Activated T-cell treated with anti-CD3 and anti-CD28 coated beads, Interleukin-2, amount 50 U/mL, for 72 hours (primary cell): ENCODE data around the gene ARHGAP9. TPM values are rescaled to one million over a fixed set of nuclear protein-coding genes. Genes with fewer than 3 reads are reported as not detected.
A peak's percentile ranks its signal among the peaks of the same experiment; 100 is the strongest.

Experiments
- ATAC-seq, 2 donors: fragments of 150-1000 bp; cut with Tn5 transposase; replicated peaks in 1 of 2; 2 replicates each; pipeline ENCODE4 v1.10.0; 2021; ENCODE audit warnings: moderate library complexity in 2 of 2, mild to moderate bottlenecking in 1 of 2
- DNase-seq, 2 donors: peaks; one replicate each; pipeline ENCODE4 v3.0.0; 2021 to 2022; ENCODE audit warnings: mixed read lengths in 1 of 2
- H3K27ac Mint-ChIP-seq: one replicate; pipeline ENCODE4 v1.8.0; 2022; ENCODE audit warnings: mild to moderate bottlenecking, moderate library complexity, mixed read lengths
- H3K27me3 Mint-ChIP-seq: one replicate; pipeline ENCODE4 v1.8.0; 2022; ENCODE audit warnings: low read depth, mixed read lengths
- H3K36me3 Mint-ChIP-seq, 2 donors: one replicate each; pipeline ENCODE4 v1.8.0; 2022; ENCODE audit warnings: mixed read lengths in 2 of 2, mild to moderate bottlenecking in 1 of 2; ENCODE audit not compliant: insufficient read depth in 2 of 2
- H3K4me1 Mint-ChIP-seq: one replicate; pipeline ENCODE4 v1.8.0; 2022; ENCODE audit warnings: low read depth, mixed read lengths
- H3K4me3 Mint-ChIP-seq, 2 donors: one replicate each; pipeline ENCODE4 v1.8.0; 2022; ENCODE audit warnings: mild to moderate bottlenecking in 2 of 2, mixed read lengths in 2 of 2, moderate library complexity in 2 of 2
- H3K9me3 Mint-ChIP-seq, 2 donors: one replicate each; pipeline ENCODE4 v1.8.0; 2022; ENCODE audit warnings: mixed read lengths in 2 of 2
- total RNA-seq, 2 donors: library from RNA; stranded (reverse); gene quantifications; one replicate each; pipeline ENCODE4 v1.2.3, GENCODE V29; 2022

The ARHGAP9 gene
- total RNA-seq, 2 donors from 2014 or later = 119 to 153 TPM

DNA sequence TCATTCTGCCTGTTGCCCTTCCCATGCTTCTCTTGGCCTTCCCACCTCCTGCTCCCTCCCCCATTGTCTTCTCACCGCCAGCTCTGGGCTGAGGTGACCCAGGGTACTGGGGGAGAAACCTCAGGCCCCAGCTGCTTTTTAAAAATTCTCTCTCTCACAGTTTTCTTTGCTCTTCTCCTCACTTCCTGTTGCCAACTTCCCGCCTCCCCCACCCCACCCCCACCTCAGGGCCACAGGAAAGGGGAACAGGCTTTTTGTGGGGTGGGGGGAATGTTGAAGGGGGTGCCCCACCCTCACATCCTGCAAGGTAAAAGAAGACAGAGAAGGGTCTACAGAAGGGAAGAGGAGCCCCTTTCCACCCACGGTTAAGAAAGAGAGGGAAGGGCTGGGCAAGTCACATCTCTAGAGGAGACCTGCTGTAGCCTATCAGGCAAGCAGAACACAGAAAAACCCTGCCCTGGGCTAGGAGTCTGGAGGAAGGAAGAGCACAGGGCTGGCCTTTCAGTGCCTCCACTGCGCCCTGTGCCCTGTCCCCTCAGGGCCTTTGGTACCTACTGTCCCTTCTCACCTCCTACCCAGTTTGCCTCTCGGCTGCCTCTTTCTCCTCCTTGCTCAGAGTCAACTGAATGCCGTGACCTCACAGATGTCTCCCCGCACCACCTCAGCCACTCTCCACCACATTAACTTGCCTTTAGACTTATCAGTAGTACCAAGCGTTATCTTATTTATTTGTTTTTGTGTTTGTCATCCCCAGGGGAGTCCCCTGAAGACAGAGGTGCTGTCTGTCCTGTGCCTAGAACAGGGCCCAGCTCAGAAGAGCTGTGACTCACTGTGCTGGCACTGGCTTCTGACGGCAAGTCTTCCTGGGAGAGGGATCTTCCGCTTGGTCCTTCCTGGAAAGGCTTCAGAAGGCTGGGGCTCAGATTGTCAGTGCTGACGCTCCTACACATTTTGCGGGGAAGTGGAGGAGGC is 1.7 kb downstream of the ARHGAP9 start:
- peak overlapping the region; percentile 95 for H3K27ac Mint-ChIP-seq
- DNase-seq (peak; percentile 56 to 57), ATAC-seq (peak; percentile 50 to 58)
- H3K27me3 Mint-ChIP-seq = no peaks in the 10 kb centered on the region
- H3K4me1 Mint-ChIP-seq = peaks cover 72% of the 10 kb centered on the region
- H3K4me3 Mint-ChIP-seq = peak overlapping the region; percentile 97 to 98
- no peaks in the 10 kb centered on the region for H3K9me3 Mint-ChIP-seq
- H3K36me3 Mint-ChIP-seq = peaks cover 20 to 29% of the 10 kb centered on the region in 2 donors

DNA sequence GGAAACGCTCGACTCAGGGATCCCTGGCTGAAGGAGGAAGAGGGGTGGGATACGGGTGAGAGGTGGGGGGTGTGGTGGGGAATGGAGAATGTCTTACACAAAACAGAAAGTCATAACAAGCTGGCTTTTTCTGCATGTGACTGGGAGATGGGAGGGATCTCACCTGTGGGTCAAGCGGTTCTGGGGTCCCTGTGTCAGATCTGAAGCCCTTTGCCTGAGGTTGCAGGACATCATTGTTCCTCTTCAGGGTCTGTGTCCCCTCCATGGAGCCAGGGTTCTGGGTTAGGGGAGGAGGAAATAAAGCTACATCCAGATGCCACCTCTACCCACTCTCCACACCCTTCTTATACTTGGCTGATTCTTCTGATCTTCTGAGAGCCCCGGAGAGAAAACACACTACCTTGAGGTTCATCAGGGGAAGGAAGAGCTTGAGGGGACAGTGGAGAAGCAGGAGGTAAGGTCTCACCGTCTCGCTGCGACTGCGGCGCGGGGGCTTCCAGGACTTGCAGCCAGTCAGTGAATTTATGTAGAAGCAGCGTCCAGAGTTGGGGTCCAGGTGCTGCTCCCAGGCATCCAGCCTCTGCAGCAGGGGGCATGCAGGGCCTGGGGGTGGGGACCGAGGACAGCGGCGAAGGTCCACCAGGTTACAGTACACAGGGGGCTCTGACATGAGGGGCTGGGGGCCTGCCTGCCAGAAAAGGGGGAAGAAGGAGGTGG is 2.5 kb downstream of the ARHGAP9 start:
- H3K27ac Mint-ChIP-seq = peak overlapping the region; percentile 95
- DNase-seq (no peak), ATAC-seq (no peak)
- H3K36me3 Mint-ChIP-seq = peaks cover 20 to 33% of the 10 kb centered on the region in 2 donors
- peaks cover 79% of the 10 kb centered on the region for H3K4me1 Mint-ChIP-seq
- peak overlapping the region; percentile 97 to 98 for H3K4me3 Mint-ChIP-seq
- H3K27me3 Mint-ChIP-seq = no peaks in the 10 kb centered on the region
- H3K9me3 Mint-ChIP-seq = no peaks in the 10 kb centered on the region

GRCh38 chr12:57476162-57476992 is 3.3 kb downstream of the ARHGAP9 start:
- peaks cover 17 to 34% of the 10 kb centered on the region in 2 donors for H3K36me3 Mint-ChIP-seq
- peak overlapping the region; percentile 95 for H3K27ac Mint-ChIP-seq
- peak overlapping the region; percentile 97 to 98 for H3K4me3 Mint-ChIP-seq
- H3K4me1 Mint-ChIP-seq = peaks cover 73% of the 10 kb centered on the region
- no peaks in the 10 kb centered on the region for H3K27me3 Mint-ChIP-seq
- DNase-seq (peak; percentile 87 to 91), ATAC-seq (peak; percentile 62 to 74)
- H3K9me3 Mint-ChIP-seq = no peaks in the 10 kb centered on the region

GRCh38 chr12:57475271-57476161 is 4.2 kb downstream of the ARHGAP9 start:
- peaks cover 17 to 36% of the 10 kb centered on the region in 2 donors for H3K36me3 Mint-ChIP-seq
- DNase-seq (no peak), ATAC-seq (no peak)
- peak overlapping the region; percentile 97 to 98 for H3K4me3 Mint-ChIP-seq
- peaks cover 65% of the 10 kb centered on the region for H3K4me1 Mint-ChIP-seq
- H3K9me3 Mint-ChIP-seq = no peaks in the 10 kb centered on the region
- no peak overlapping the region for H3K27ac Mint-ChIP-seq
- H3K27me3 Mint-ChIP-seq = no peaks in the 10 kb centered on the region

- Mint-ChIP-seq H3K36me3 (peaks cover 17 to 36% of the 10 kb centered on the region in 2 donors), H3K27me3 (no peaks in the 10 kb centered on the region), H3K9me3 (no peaks in the 10 kb centered on the region), H3K27ac (peak overlapping the region; percentile 68), H3K4me1 (peaks cover 58% of the 10 kb centered on the region), H3K4me3 (peak overlapping the region; percentile 55 to 71)
- ATAC-seq (no peak), DNase-seq (no peak)
Measured at GRCh38 chr12:57474862-57475261, 4.8 kb downstream of the ARHGAP9 start.

- Mint-ChIP-seq H3K27ac (peak overlapping the region; percentile 68), H3K9me3 (no peaks in the 10 kb centered on the region), H3K36me3 (peaks cover 17 to 36% of the 10 kb centered on the region in 2 donors), H3K4me3 (peak overlapping the region; percentile 55 to 71), H3K4me1 (peaks cover 54% of the 10 kb centered on the region), H3K27me3 (no peaks in the 10 kb centered on the region)
- ATAC-seq = no peak
- DNase-seq = no peak
Measured at GRCh38 chr12:57474430-57474829, 5.2 kb downstream of the ARHGAP9 start.

DNA sequence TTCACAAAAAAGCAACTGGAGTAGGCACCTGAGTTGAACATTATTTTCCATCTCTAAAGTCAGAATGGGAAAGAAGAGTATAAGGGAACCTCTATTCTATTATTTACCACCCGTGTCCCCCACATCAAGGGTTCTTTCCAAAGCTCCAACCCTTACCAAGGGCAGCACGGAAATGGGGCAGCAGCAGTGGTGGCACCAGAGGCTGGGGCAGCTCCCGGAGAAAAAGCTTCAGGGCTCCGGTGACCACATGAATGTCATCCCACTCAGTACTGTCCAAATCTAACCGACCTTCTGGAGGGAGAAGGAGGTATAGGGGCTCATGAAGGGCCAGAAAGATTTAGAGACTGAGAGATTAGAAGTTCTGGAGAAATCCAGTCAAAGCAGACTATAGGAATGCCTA is 5.8 kb downstream of the ARHGAP9 start:
- ATAC-seq = no peak
- H3K4me3 Mint-ChIP-seq = peak overlapping the region; percentile 55 to 71

GRCh38 chr12:57473392-57473791 is 6.3 kb downstream of the ARHGAP9 start:
- Mint-ChIP-seq H3K4me3 (no peak overlapping the region), H3K27me3 (no peaks in the 10 kb centered on the region), H3K36me3 (peaks cover 16 to 35% of the 10 kb centered on the region in 2 donors), H3K9me3 (no peaks in the 10 kb centered on the region), H3K4me1 (peaks cover 43% of the 10 kb centered on the region), H3K27ac (no peak overlapping the region)
- no peak for ATAC-seq
- no peak for DNase-seq

More for the DNA sequence above, 5.8 kb downstream of the ARHGAP9 start:
- peaks cover 17 to 36% of the 10 kb centered on the region in 2 donors for H3K36me3 Mint-ChIP-seq
- no peaks in the 10 kb centered on the region for H3K27me3 Mint-ChIP-seq
- peak overlapping the region; percentile 26 for H3K27ac Mint-ChIP-seq
- H3K9me3 Mint-ChIP-seq = no peaks in the 10 kb centered on the region
- peaks cover 48% of the 10 kb centered on the region for H3K4me1 Mint-ChIP-seq
- DNase-seq = no peak

GRCh38 chr12:57472391-57472790 is 7.3 kb downstream of the ARHGAP9 start:
- Mint-ChIP-seq H3K36me3 (peaks cover 13 to 31% of the 10 kb centered on the region in 2 donors), H3K4me1 (peaks cover 35% of the 10 kb centered on the region), H3K27ac (peak overlapping the region; percentile 47), H3K4me3 (no peak overlapping the region), H3K27me3 (no peaks in the 10 kb centered on the region), H3K9me3 (no peaks in the 10 kb centered on the region)
- ATAC-seq = no peak
- no peak for DNase-seq

DNA sequence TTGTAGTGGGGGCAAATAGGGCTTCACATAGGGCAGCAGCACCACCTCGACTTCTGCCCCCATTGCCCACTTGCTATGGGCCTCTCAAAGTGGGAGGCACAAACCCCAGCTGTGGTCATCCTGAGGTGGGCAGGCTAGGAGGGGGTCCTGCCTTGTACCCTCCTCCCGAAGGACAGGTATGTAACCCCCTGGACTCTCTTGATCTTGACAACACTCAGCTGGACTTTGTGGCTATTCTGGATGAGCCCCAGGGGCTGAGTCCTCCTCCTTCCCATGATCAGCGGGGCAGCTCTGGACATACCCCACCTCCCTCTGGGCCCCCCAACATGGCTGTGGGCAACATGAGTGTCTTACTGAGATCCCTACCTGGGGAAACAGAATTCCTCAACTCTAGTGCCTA is 8.0 kb downstream of the ARHGAP9 start:
- ATAC-seq = no peak
- Mint-ChIP-seq H3K4me1 (peaks cover 32% of the 10 kb centered on the region), H3K36me3 (peaks cover 10 to 24% of the 10 kb centered on the region in 2 donors)

GRCh38 chr12:57470970-57471656 is 8.6 kb downstream of the ARHGAP9 start:
- Mint-ChIP-seq H3K36me3 (peaks cover 7 to 19% of the 10 kb centered on the region in 2 donors), H3K4me3 (no peak overlapping the region), H3K27ac (no peak overlapping the region), H3K4me1 (peaks cover 27% of the 10 kb centered on the region), H3K27me3 (no peaks in the 10 kb centered on the region), H3K9me3 (no peaks in the 10 kb centered on the region)
- no peak for ATAC-seq
- no peak for DNase-seq

More for the DNA sequence above, 8.0 kb downstream of the ARHGAP9 start:
- Mint-ChIP-seq H3K27ac (peak overlapping the region; percentile 47), H3K4me3 (no peak overlapping the region), H3K27me3 (no peaks in the 10 kb centered on the region), H3K9me3 (no peaks in the 10 kb centered on the region)
- DNase-seq = no peak
